Gastrocnemius medialis (tissue), 4 donors: ENCODE measurements around the gene NOD2. TPM values are rescaled to one million over a fixed set of nuclear protein-coding genes. Genes with fewer than 3 reads are reported as not detected.

Experiments
- ATAC-seq, 2 donors: fragments of 150-250 bp; one replicate each; pipeline ENCODE4 v1.9.1; 2016
- DNase-seq, 2 donors: peaks; one replicate each; pipeline ENCODE4 v3.0.0-alpha.2; 2019
- H3K27ac ChIP-seq, 4 donors: fragments of 200-600 bp; sonication (generic); 1 replicate in 1 of 4; 2 replicates in 3 of 4; pipeline ENCODE4 v1.5.1; 2016 to 2018; ENCODE audit warnings: mild to moderate bottlenecking in 2 of 4, moderate library complexity in 1 of 4
- H3K27me3 ChIP-seq, 3 donors: fragments of 200-600 bp; sonication (generic) in 2 of 3; 1 replicate in 1 of 3; 2 replicates in 2 of 3; pipeline versions ENCODE4 v1.5.1 to v1.6.0; 2016 to 2019; ENCODE audit warnings: mild to moderate bottlenecking in 1 of 3, moderate library complexity in 1 of 3
- H3K36me3 ChIP-seq, 2 donors: fragments of 200-600 bp; sonication (generic) in 1 of 2; one replicate each; pipeline ENCODE4 v1.5.1; 2017 to 2018
- H3K4me1 ChIP-seq, 2 donors: fragments of 200-600 bp; sonication (generic) in 1 of 2; one replicate each; pipeline ENCODE4 v1.5.1; 2016 to 2017; ENCODE audit warnings: mild to moderate bottlenecking in 2 of 2
- H3K4me3 ChIP-seq, 4 donors: fragments of 200-600 bp; sonication (generic) in 3 of 4; 1 replicate in 1 of 4; 2 replicates in 3 of 4; pipeline ENCODE4 v1.5.1; 2016 to 2019; ENCODE audit warnings: mild to moderate bottlenecking in 2 of 4
- H3K9me3 ChIP-seq, 3 donors: fragments of 200-600 bp; sonication (generic) in 2 of 3; 1 replicate in 1 of 3; 2 replicates in 2 of 3; pipeline ENCODE4 v1.5.1; 2016 to 2019
- POLR2A ChIP-seq, 2 donors: fragments of 450-650 bp; IDR thresholded peaks; one replicate each; pipeline ENCODE4 v1.6.1; 2017; ENCODE audit warnings: antibody characterized with exemption in 2 of 2, mild to moderate bottlenecking in 2 of 2, moderate library complexity in 2 of 2
- in situ Hi-C, 4 donors: fragments of 200-750 bp; cut with MboI; loops; one replicate each; pipeline versions ENCODE4 v1.15.0 to v1.8.0; 2017; ENCODE audit warnings: low sequenced_read_pairs in 4 of 4
- intact Hi-C: fragments of 100-400 bp; cut with DNase I; formaldehyde crosslinking; loops from one replicate; pipeline ENCODE4 v1.15.1; 2023; ENCODE audit warnings: low total_unique reads
- total RNA-seq, 4 donors: library from RNA; depleted of rRNA; stranded (reverse); fragments of >200 nt; gene quantifications; one replicate each; pipeline versions ENCODE4 v1.1.0 to v1.2.3, GENCODE V29; 2016
- TF ChIP-seq, protein P1 (sequence below), 5 experiments: fragments of 450-650 bp in 3 of 5; fragments of 200-600 bp in 2 of 5; sonication (generic) in 2 of 5; IDR thresholded peaks in 4 of 5; conservative IDR thresholded peaks in 1 of 5; 1 replicate in 4 of 5; 2 replicates in 1 of 5; pipeline ENCODE4 v1.5.1; 2016 to 2019; ENCODE audit warnings: antibody characterized with exemption in 5 of 5, mild to moderate bottlenecking in 3 of 5, moderate library complexity in 3 of 5

Gene NOD2
- total RNA-seq, 4 donors from 2014 or later: 0.27 to 2.1 (median 1.7) TPM

DNA sequence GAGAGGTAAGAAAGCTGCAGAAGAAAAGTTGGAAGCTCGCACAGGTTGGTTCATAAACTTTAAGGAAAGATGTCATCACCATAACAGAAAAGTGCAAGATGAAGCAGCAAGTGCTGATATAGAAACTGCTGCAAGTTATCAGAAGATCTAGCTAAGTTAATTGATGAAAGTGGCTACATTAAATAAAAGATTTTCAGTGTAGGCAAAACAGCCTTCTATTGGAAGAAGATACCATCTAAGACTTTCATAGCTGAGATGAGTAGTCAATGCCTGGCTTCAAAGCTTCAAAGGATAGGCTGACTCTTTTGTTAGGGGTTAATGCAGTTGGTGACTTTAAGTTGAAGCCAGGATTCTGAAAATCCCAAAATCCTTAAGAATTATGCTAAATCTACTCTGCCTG, 72.5 kb downstream of the NOD2 start:
- intact Hi-C loops (no loop called here), in situ Hi-C loops (no loop called here)
- Histone ChIP-seq H3K27ac (no peak overlapping the region), H3K9me3 (no peaks in the 10 kb centered on the region), H3K27me3 (no peaks in the 10 kb centered on the region), H3K36me3 (peaks cover 0 to 15% of the 10 kb centered on the region in 2 donors), H3K4me1 (peaks cover 19 to 32% of the 10 kb centered on the region in 2 donors), H3K4me3 (no peak overlapping the region)
- TF ChIP-seq, protein P1, sequence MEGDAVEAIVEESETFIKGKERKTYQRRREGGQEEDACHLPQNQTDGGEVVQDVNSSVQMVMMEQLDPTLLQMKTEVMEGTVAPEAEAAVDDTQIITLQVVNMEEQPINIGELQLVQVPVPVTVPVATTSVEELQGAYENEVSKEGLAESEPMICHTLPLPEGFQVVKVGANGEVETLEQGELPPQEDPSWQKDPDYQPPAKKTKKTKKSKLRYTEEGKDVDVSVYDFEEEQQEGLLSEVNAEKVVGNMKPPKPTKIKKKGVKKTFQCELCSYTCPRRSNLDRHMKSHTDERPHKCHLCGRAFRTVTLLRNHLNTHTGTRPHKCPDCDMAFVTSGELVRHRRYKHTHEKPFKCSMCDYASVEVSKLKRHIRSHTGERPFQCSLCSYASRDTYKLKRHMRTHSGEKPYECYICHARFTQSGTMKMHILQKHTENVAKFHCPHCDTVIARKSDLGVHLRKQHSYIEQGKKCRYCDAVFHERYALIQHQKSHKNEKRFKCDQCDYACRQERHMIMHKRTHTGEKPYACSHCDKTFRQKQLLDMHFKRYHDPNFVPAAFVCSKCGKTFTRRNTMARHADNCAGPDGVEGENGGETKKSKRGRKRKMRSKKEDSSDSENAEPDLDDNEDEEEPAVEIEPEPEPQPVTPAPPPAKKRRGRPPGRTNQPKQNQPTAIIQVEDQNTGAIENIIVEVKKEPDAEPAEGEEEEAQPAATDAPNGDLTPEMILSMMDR (IDR thresholded peaks at IDR 0.05 in 4 of 5, conservative IDR thresholded peaks at IDR 0.05 in 1 of 5): no peak
- TF ChIP-seq POLR2A (IDR thresholded peaks at IDR 0.05): no peak
- ATAC-seq (no peak), DNase-seq (no peak)

DNA sequence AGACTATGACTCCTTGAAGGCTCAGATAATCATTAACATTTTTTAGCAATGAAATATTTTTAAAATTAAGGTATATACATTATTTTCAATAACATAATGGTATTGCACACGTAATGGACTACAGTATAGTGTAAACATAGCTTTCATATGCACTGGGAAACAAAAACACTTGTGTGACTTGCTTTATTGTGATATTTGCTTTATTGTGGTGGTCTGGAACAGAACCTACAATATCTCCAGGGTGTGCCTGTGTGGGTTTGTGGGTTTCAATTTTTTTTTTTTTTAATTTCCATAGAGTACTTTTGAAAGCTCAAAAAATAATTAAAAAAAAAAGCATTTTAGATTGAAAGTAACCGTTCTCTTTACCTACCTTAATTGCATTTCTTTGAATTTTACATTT, 73.8 kb downstream of the NOD2 start:
- intact Hi-C loops: no loop called here
- no peaks in the 10 kb centered on the region for H3K27me3 ChIP-seq
- H3K27ac ChIP-seq: no peak overlapping the region
- DNase-seq (no peak), ATAC-seq (no peak)
- peaks cover 0 to 15% of the 10 kb centered on the region in 2 donors for H3K36me3 ChIP-seq
- H3K9me3 ChIP-seq: no peaks in the 10 kb centered on the region
- H3K4me1 ChIP-seq: peaks cover 8 to 18% of the 10 kb centered on the region in 2 donors
- TF ChIP-seq, protein P1 (IDR thresholded peaks at IDR 0.05 in 4 of 5, conservative IDR thresholded peaks at IDR 0.05 in 1 of 5): no peak
- TF ChIP-seq POLR2A (IDR thresholded peaks at IDR 0.05): no peak
- in situ Hi-C loops: no loop called here
- H3K4me3 ChIP-seq: no peak overlapping the region

GRCh38 chr16:50771366-50771765, 78.0 kb downstream of the NOD2 start:
- no peaks in the 10 kb centered on the region for H3K27me3 ChIP-seq
- TF ChIP-seq POLR2A (IDR thresholded peaks at IDR 0.05): no peak
- TF ChIP-seq, protein P1 (IDR thresholded peaks at IDR 0.05 in 4 of 5, conservative IDR thresholded peaks at IDR 0.05 in 1 of 5): no peak
- peaks cover 3% of the 10 kb centered on the region in 2 donors for H3K4me1 ChIP-seq
- H3K36me3 ChIP-seq: peaks cover 0 to 2% of the 10 kb centered on the region in 2 donors
- H3K27ac ChIP-seq: no peak overlapping the region
- intact Hi-C loops (no loop called here), in situ Hi-C loops (no loop called here)
- no peak for DNase-seq
- H3K4me3 ChIP-seq: no peak overlapping the region
- no peaks in the 10 kb centered on the region for H3K9me3 ChIP-seq
- ATAC-seq: no peak

GRCh38 chr16:50774405-50774804, 81.0 kb downstream of the NOD2 start:
- Histone ChIP-seq H3K36me3 (peaks cover 0 to 5% of the 10 kb centered on the region in 2 donors), H3K4me3 (no peak overlapping the region), H3K27ac (no peak overlapping the region), H3K27me3 (no peaks in the 10 kb centered on the region), H3K9me3 (no peaks in the 10 kb centered on the region), H3K4me1 (peaks cover 9 to 17% of the 10 kb centered on the region in 2 donors)
- no peak for TF ChIP-seq POLR2A (IDR thresholded peaks at IDR 0.05)
- TF ChIP-seq, protein P1 (IDR thresholded peaks at IDR 0.05 in 4 of 5, conservative IDR thresholded peaks at IDR 0.05 in 1 of 5): no peak
- in situ Hi-C loops (no loop called here), intact Hi-C loops (no loop called here)
- ATAC-seq: no peak
- no peak for DNase-seq

- DNase-seq (no peak), ATAC-seq (no peak)
- no peak overlapping the region for H3K4me3 ChIP-seq
- H3K9me3 ChIP-seq: no peaks in the 10 kb centered on the region
- in situ Hi-C loops: loop anchor here in 1 of 4 donors (25.0 kb wide), 1 partner anchor 413 kb away; the partner anchor contains the start of gene BRD7
- peaks cover 10 to 17% of the 10 kb centered on the region in 2 donors for H3K4me1 ChIP-seq
- H3K36me3 ChIP-seq: peaks cover 0 to 11% of the 10 kb centered on the region in 2 donors
- H3K27me3 ChIP-seq: no peaks in the 10 kb centered on the region
- no peak overlapping the region for H3K27ac ChIP-seq
- no peak for TF ChIP-seq POLR2A (IDR thresholded peaks at IDR 0.05)
- TF ChIP-seq, protein P1 (IDR thresholded peaks at IDR 0.05 in 4 of 5, conservative IDR thresholded peaks at IDR 0.05 in 1 of 5): no peak
- intact Hi-C loops: no loop called here
Measured at GRCh38 chr16:50774960-50775359, 81.6 kb downstream of the NOD2 start.
